Measurements from ENCODE around the gene LMBRD1.

- TF ChIP-seq GATA3 (IDR thresholded peaks at IDR 0.05; ENCODE audit: low read depth, low read length) (no peak), GATA2 (IDR thresholded peaks at IDR 0.05; ENCODE audit: low read depth, low read length) (no peak)
Observed at GRCh38 chr6:69665437-69665836, 131.4 kb downstream of the LMBRD1 start.

All from SH-SY5Y (cell line).